HG03457 (cell line): ENCODE measurements around the gene TRAPPC2L.

Experiments used
- ATAC-seq: cut with Tn5 transposase; IDR thresholded peaks from one replicate; pipeline ENCODE4 v1.9.1; 2021; ENCODE audit warnings: moderate number of reproducible peaks; ENCODE audit not compliant: unreplicated experiment

Gene TRAPPC2L

GRCh38 chr16:88837806-88838205 lies 19.1 kb upstream of the TRAPPC2L start:
- ATAC-seq, result no peak

- ATAC-seq, result no peak
These were observed 18.4 kb upstream of the TRAPPC2L start for GRCh38 chr16:88838566-88838965.

- ATAC-seq, result no peak
These were observed 17.8 kb upstream of the TRAPPC2L start for GRCh38 chr16:88839026-88839529.

GRCh38 chr16:88839745-88840599 lies 17.0 kb upstream of the TRAPPC2L start:
- no peak for ATAC-seq

- no peak for ATAC-seq
These were observed 16.2 kb upstream of the TRAPPC2L start for GRCh38 chr16:88840600-88841215.

- no peak for ATAC-seq
These were observed 15.2 kb upstream of the TRAPPC2L start for GRCh38 chr16:88841521-88842307.

- no peak for ATAC-seq
These were observed 14.6 kb upstream of the TRAPPC2L start for GRCh38 chr16:88842308-88842756.

GRCh38 chr16:88842806-88843205 lies 14.1 kb upstream of the TRAPPC2L start:
- ATAC-seq, result no peak

GRCh38 chr16:88843256-88843655 lies 13.7 kb upstream of the TRAPPC2L start:
- no peak for ATAC-seq

- ATAC-seq, result no peak
These were observed 12.4 kb upstream of the TRAPPC2L start for GRCh38 chr16:88844419-88845036.

GRCh38 chr16:88846088-88846487 lies 10.8 kb upstream of the TRAPPC2L start:
- no peak for ATAC-seq

GRCh38 chr16:88847654-88848053 lies 9.3 kb upstream of the TRAPPC2L start:
- no peak for ATAC-seq

- ATAC-seq, result no peak
These were observed 8.4 kb upstream of the TRAPPC2L start for GRCh38 chr16:88848557-88848956.

GRCh38 chr16:88850531-88851199 lies 6.3 kb upstream of the TRAPPC2L start:
- ATAC-seq, result no peak

GRCh38 chr16:88851616-88852015 lies 5.3 kb upstream of the TRAPPC2L start:
- no peak for ATAC-seq

- no peak for ATAC-seq
These were observed 3.5 kb upstream of the TRAPPC2L start for GRCh38 chr16:88853325-88853941.

GRCh38 chr16:88854306-88855111 lies 2.4 kb upstream of the TRAPPC2L start:
- no peak for ATAC-seq

- ATAC-seq, result no peak
These were observed 1.8 kb upstream of the TRAPPC2L start for GRCh38 chr16:88855176-88855575.

- no peak for ATAC-seq
These were observed 1.2 kb upstream of the TRAPPC2L start for GRCh38 chr16:88855736-88856121.
